Activated CD8-positive, alpha-beta memory T cell treated with anti-CD3 and anti-CD28 coated beads for 1 hour (primary cell): ENCODE results near the gene PDCD5.
"Not testable (repeated sequence)": the region's sequence is repeated elsewhere in the genome, so short reads cannot be mapped to it uniquely, and the experiment has no call there.

Experiments
- DNase-seq, 2 donors: peaks; one replicate each; pipeline ENCODE4 v3.0.0-alpha.2; 2020; ENCODE audit warnings: low read depth in 1 of 2; ENCODE audit errors: extremely low read depth in 1 of 2

Gene PDCD5

DNA sequence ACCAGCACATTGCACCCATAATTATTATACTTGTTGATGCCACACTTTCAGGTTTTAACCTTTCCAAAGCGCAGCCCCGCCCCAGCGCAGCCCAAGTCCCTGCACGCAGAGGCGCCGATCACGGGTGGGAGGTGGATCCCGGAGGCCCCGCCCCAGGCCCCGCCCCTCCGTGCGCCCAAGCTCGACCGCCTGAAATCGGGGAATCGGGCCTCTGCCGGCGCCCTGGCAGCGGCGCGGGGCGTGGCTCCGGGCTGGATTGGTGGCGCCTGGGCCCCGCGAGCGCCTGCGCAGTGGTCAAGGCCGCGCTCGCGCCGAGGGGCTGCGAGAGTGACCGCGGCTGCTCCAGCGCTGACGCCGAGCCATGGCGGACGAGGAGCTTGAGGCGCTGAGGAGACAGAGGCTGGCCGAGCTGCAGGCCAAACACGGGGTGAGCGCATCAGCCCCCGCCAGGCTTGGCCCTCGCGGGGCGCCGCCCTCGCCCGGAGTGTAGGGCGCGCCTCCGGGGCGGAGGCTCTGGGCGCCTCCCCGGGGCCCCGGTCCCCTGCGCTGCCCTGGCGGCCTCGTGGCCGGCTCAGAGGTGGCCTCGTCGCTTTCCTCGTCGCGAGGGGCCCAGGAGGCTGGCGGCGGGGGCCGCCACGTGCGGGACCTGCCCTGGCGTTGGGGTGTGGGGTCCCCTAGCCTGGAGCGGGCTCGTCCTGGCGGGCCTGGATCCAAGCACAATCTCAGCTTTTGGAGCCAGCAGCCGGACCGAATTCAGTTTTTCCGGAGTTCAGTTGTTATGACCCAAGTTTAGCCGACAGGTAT lies at the start of gene PDCD5:
PDCD5 (plus strand) TSS at position 290 of the 804 bp plus-strand sequence; CDS start at position 362, 72 bp downstream.
- DNase-seq = peak; percentile 86 to 97

DNA sequence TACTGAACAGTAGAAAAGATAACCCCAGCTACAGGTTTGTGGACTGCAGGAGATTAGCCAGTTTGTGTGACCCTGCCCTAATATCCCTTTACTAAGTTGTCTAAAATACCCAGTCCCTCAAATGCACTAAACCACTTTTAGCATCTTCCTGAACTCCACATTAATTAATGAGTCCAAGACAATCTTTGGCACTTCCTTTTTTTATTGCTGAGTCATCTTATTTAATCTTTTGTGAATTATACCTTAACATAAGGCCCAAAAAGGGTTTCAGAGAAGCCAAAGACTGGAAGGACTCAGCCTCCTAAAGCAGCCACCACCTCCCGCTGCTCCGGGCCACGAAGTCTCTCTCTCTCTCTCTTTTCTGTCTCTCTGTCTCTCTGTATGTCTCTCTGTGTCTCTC lies 48.8 kb upstream of the PDCD5 start:
- DNase-seq = no peak

DNA sequence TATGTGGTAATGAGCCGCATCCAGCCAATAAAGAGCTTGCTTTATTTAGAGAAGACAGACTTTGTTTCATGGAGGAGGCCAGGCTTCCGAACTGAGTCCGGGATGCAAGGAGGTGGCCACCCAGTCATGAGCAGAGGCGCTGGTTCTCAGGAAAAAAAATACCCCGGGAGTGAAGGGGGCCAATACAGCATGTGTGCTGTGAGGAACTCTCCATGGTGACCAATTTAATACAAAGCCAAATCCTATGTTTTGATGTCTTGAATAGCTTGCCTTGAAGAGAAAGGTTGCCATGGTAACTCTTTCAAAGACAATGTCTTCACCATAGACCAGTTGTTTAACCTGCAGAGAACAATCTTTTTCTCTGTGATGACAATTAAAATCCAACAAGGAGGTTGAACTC lies 43.4 kb upstream of the PDCD5 start:
- DNase-seq = no peak

GRCh38 chr19:32539240-32539916 lies 41.6 kb upstream of the PDCD5 start:
- DNase-seq = no peak

GRCh38 chr19:32540621-32541020 lies 40.4 kb upstream of the PDCD5 start:
- DNase-seq = no peak

- DNase-seq = not testable (repeated sequence)
Measured at GRCh38 chr19:32541376-32541775, 39.6 kb upstream of the PDCD5 start.

GRCh38 chr19:32542477-32543108 lies 38.4 kb upstream of the PDCD5 start:
- no peak for DNase-seq

DNA sequence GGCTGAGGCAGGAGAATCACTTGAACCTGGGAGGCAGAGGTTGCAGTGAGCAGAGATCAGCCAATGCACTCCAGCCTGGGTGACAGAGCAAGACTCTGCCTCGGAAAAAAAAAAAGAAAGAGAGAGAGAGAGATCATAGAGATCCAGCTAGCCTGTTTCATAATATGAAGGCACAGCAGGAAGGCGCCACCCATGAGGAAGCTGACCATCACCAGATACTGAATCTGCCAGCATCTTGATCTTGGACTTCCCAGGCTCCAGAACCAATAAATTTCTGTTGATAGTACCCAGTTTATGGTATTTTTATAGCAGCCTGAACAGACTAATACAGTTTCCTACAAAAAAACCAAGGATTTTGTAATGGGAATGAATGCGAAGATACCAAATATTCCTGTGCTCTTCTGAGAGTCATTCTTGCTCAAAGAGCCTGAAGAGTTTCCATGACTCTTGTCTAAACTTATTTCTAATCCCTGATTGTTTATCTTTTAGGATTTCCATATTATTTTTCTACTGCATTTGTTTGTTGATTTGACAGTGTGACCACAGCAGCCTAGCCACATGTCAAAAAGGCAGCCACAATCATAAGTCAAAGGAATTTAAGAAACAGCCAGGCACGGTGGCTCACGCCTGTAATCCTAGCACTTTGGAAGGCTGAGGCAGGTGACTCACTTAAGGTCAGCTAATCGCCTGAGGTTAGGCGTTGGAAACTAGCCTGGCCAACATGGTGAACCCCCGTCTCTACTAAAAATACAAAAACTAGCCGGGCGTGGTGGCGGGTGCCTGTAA lies 37.7 kb upstream of the PDCD5 start:
- DNase-seq = no peak

DNA sequence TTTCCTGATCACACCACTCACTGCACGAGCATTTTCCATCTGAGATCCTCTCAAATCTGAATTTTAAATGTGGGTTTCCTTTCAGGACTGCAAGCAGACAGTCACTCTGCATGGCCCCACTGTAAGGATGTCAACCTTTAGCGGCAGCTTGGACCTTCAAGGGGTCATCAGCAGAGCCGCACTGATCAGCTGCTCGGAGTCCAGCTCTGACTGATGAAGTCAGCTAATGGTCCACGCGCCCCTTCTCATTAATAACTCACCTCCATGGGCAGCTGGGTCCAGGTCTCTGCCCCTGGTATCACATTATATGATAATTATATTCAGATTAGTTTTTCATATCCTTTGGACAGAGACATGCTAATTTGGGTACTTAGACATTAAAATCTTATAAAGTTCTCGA lies 36.1 kb upstream of the PDCD5 start:
- no peak for DNase-seq

GRCh38 chr19:32550666-32551065 lies 30.3 kb upstream of the PDCD5 start:
- DNase-seq = no peak

DNA sequence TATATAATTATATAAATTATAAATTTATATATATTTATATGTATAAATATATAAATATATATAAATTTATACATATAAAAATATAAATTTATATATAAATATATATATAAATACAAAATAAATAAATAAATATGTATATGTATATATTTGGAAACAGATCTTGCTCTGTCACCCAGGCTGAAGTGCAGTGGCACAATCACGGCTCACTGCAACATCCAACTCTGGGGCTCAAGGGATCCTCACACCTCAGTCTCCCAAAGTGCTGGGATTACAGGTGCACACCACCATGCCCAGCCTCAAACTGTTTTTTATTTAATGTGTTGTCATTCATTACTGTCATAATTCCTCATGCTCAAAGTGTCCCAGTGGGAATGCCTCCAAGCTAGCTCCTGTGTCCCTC lies 25.2 kb upstream of the PDCD5 start:
- DNase-seq = no peak

DNA sequence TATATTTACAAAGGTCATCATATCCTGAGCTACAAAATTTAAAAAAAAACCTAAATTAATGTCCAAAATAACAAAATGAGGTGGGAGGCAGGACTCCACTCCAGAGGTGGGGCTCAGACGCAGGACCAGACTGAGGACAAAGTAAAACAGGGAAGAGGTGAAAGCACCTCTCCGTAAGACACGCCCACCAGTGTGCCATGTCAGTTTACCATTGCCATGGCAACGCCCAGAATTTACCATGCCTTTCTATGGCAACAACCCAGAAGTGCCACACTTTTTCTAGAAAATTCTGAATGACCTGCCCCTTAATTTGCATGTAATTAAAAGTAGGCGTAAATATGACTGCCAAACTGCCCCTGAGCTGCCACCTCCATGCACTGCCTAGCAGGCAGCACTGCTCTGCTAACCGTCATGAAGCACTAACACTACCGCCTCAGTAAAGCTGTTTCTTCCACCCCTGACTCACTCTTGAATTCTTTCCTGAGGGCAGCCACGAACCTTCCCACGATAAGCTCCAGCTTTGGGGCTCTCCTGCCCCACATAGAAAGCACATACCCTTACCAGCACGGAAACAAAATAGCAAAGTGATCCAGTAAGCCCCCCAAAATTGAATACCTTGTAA lies 22.3 kb upstream of the PDCD5 start:
- DNase-seq = no peak

DNA sequence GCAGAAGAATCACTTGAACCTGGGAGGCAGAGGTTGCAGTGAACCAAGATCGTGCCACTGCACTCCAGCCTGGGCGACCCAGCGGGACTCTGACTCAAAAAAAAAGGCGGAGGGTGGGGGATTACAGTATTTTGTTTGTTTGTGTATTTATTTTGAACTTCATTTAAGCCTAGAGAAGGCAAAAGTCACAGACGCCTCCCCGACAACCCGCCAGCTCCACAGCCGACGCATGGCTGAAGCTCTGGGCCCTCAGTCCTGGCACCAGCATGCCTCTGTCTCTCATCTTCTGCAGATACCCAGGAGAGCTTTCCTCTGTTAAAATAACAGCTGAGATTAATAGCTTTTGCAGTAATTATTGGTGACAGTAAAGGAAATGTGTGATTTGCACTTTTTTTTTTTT lies 17.2 kb upstream of the PDCD5 start:
- DNase-seq = no peak

- no peak for DNase-seq
Measured at GRCh38 chr19:32566246-32566830, 14.7 kb upstream of the PDCD5 start.

GRCh38 chr19:32567486-32567885 lies 13.5 kb upstream of the PDCD5 start:
- DNase-seq = no peak

DNA sequence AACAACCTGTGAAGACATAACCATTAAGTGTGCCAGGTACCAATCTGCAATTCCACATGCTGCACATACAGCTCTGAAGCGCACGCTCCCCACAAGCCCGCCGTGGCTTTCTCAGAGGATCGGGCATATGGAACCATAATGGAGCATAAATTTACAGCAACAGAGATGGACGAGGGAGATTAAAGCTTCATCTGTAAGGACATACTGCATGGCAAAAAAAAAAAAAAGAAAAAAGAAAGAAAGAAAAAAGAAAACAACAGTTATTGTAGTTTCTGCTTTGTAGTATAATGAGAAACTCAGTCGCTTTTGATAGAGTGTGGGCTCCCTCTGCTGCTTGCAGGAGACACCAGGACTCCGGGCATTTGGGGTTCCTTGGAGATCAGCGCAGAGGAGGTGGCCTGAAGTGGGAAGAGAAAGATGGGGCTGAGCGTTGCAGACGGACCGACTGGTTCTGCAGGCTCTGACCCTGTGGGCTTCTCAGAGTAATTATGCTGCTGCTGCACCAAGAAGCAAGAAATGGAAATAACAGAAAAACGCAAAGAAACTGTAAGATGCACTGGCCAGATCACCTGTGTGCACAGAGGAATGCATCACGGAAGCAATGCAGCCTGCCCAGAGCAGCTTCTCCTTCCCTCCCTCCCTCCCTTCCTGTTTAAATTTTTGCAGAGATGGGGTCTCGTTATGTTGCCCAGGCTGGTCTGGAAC lies 10.8 kb upstream of the PDCD5 start:
- DNase-seq = peak; percentile 14 to 22

- not testable (repeated sequence) for DNase-seq
Measured at GRCh38 chr19:32571471-32572075, 9.4 kb upstream of the PDCD5 start.

GRCh38 chr19:32572700-32573491 lies 8.1 kb upstream of the PDCD5 start:
- not testable (repeated sequence) for DNase-seq

DNA sequence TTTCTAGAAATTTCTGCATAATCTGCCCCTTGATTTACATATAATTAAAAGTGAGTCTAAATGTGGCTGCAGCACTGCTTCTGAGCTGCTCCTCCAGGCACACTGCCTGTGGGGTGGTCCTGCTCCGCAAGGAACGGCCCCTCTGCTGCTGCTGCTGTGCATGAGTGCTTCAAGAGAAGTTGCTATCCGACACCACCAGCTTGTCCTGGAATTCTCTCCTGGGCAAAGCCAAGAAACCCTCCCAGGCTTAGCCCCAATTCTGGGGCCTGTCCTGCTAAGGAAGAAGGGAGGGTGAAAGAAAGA lies 7.5 kb upstream of the PDCD5 start:
- no peak for DNase-seq
